ENCODE results near the gene ILRUN. TPM values are rescaled to one million over a fixed set of nuclear protein-coding genes. Genes with fewer than 3 reads are reported as not detected.
A peak's percentile ranks its signal among the peaks of the same experiment; 100 is the strongest.
"Not testable (repeated sequence)": the region's sequence is repeated elsewhere in the genome, so short reads cannot be mapped to it uniquely, and the experiment has no call there.

Gene ILRUN
- 100 to 1,000 TPM; 129 to 191 (median 176) TPM for total RNA-seq
- 100 to 1,000 TPM in 2 of 3 donors, 10 to 100 TPM in 1; 89.4 to 312 (median 131) TPM for polyA plus RNA-seq
- long read RNA-seq, donor 1, full-length matches to known transcripts = 59 of 127 reads
- long read RNA-seq, donor 1, partial matches to known transcripts = 16 of 127 reads
- long read RNA-seq, donor 1, other reads (novel, unspliced or antisense) = 52 of 127 reads
- long read RNA-seq, donor 2, full-length matches to known transcripts = 63 of 139 reads
- long read RNA-seq, donor 2, partial matches to known transcripts = 11 of 139 reads
- long read RNA-seq, donor 2, other reads (novel, unspliced or antisense) = 65 of 139 reads

DNA sequence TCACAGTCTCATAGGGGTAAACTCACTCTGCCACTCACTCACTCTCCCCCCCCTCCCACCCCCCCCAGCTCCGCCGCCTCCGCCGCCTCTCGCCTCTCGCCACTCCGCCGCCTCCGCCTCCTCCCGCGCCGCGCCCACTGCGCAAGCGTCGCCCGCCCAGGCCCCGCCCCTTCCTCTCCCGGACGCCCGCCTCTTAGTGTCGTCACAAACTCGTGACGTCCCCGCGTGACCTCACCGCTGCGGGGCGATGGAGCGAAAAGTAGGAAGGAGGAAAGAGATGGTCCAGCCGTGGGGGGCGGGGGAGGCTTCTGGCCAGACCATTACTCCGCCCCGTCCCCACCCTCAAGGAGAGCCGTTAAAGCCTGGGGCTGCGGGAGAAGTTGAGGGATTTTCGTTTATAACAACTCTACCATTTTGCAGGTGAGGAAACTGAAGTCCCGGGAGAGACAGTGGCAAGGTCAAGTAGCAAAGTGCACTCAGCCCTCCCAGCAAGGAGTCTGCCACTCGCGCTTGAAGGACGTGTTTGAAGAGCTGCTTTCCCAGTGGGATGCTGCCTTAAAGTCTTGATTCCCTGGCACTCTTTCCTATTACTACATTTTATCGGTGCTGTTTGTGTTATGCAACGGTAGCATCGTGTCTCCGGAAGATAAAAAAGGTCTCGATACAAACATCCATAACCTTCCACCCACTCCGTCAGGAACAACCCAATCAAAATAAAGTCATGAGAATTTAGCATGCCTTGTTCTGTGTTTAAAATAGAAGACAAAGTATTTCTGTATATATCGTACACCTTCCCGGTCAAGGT lies at the start of gene ILRUN:
Gene ILRUN, minus strand, starts transcription at position 29 of the 805 bp plus-strand sequence. CDS start 164 bp downstream, outside the sequence.
- Histone ChIP-seq H3K36me3 (ENCODE audit: insufficient read depth in 1 of 2, low read depth in 1 of 2) (no peaks in the 10 kb centered on the region), H3K4me1 (peaks cover 31% of the 10 kb centered on the region), H3K27ac (peak within 1 kb of the TSS; percentile 96), H3K9me3 (no peaks in the 10 kb centered on the region), H3K4me3 (peak within 1 kb of the TSS; percentile 99), H3K27me3 (ENCODE audit: insufficient read depth in 3 of 3, low read length in 2 of 3) (no peaks in the 10 kb centered on the region)
- intact Hi-C loops (cut with DNase I) = loop anchor here (2.0 to 10.0 kb wide), 7 partner anchors 35 to 758 kb away; partner anchors contain the start of genes SNRPC (in 2 of the 2) and FANCE (in 1 of the 2)
- ATAC-seq = peak; percentile 94 to 96 (median 94)
- DNase-seq = peak; percentile 96 to 98
- TF ChIP-seq, protein P1, sequence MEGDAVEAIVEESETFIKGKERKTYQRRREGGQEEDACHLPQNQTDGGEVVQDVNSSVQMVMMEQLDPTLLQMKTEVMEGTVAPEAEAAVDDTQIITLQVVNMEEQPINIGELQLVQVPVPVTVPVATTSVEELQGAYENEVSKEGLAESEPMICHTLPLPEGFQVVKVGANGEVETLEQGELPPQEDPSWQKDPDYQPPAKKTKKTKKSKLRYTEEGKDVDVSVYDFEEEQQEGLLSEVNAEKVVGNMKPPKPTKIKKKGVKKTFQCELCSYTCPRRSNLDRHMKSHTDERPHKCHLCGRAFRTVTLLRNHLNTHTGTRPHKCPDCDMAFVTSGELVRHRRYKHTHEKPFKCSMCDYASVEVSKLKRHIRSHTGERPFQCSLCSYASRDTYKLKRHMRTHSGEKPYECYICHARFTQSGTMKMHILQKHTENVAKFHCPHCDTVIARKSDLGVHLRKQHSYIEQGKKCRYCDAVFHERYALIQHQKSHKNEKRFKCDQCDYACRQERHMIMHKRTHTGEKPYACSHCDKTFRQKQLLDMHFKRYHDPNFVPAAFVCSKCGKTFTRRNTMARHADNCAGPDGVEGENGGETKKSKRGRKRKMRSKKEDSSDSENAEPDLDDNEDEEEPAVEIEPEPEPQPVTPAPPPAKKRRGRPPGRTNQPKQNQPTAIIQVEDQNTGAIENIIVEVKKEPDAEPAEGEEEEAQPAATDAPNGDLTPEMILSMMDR (IDR thresholded peaks at IDR 0.05) = no peak
- WGBS, 3 donors = 3 to 4% (median 3%) methylated on average over 32 to 48 of the region's 49 CpGs

DNA sequence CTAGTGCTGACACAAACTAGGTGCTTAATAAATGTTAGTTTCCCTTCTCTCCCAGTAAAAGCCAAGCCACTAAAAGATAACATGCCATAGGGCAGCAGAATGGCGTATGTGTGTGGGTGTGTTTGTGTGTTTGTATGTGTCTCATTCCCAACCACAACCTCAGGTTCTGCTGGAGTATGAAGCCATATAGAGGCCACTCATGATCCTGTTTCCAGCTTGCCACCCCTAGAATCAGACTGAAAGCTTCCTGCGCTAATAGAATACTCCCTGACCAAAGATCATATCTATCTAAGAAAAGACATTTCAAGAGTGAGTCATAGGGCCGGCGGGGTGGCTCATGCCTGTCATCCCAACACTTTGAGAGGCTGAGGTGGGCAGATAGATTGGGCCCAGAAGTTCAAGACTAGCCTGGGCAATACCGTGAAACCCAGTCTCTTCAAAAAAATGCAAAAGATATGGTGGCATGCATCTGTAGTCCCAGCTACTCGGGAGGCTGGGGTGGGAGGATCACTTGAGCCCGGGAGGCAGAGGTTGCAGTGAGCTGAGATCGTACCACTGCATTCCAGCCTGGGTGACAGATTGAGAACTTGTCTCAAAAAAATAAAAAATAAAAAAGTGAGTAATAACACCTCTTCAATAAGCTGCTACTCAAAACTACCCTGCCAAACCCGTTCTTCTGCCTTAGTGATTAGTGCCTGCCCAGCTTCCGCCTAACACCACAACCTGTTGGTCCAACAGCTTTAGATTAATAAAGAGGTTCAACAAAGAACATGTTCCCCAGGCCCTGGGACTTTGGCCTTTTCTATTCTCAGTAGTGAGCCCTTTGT lies 48.9 kb upstream of the ILRUN start:
- DNase-seq = no peak
- H3K4me1 ChIP-seq = no peaks in the 10 kb centered on the region
- WGBS, 3 donors = 83 to 88% (median 87%) methylated on average over 10 of the region's 10 CpGs
- intact Hi-C loops (cut with DNase I) = no loop called here
- no peaks in the 10 kb centered on the region for H3K27me3 ChIP-seq (ENCODE audit: insufficient read depth in 3 of 3, low read length in 2 of 3)
- no peak overlapping the region for H3K4me3 ChIP-seq
- TF ChIP-seq, protein P1 (IDR thresholded peaks at IDR 0.05) = no peak
- H3K9me3 ChIP-seq = no peaks in the 10 kb centered on the region
- H3K36me3 ChIP-seq (ENCODE audit: insufficient read depth in 1 of 2, low read depth in 1 of 2) = no peaks in the 10 kb centered on the region
- no peak overlapping the region for H3K27ac ChIP-seq
- ATAC-seq = no peak

DNA sequence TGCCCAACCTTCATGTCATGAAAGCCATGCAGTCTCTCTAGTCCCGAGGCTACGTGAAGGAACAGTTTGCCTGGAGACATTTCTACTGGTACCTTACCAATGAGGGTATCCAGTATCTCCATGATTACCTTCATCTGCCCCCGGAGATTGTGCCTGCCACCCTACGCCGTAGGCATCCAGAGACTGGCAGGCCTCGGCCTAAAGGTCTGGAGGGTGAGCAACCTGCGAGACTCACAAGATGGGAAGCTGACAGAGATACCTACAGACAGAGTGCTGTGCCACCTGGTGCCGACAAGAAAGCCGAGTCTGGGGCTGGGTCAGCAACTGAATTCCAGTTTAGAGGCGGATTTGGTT lies 47.7 kb upstream of the ILRUN start:
- DNase-seq; H3K4me1 ChIP-seq; H3K27me3 ChIP-seq (ENCODE audit: insufficient read depth in 3 of 3, low read length in 2 of 3); H3K9me3 ChIP-seq; ATAC-seq; H3K4me3 ChIP-seq; H3K27ac ChIP-seq; intact Hi-C loops (cut with DNase I); H3K36me3 ChIP-seq (ENCODE audit: insufficient read depth in 1 of 2, low read depth in 1 of 2): not testable (repeated sequence)
- 91 to 92% (median 92%) methylated on average over 10 of the region's 10 CpGs for WGBS, 3 donors

DNA sequence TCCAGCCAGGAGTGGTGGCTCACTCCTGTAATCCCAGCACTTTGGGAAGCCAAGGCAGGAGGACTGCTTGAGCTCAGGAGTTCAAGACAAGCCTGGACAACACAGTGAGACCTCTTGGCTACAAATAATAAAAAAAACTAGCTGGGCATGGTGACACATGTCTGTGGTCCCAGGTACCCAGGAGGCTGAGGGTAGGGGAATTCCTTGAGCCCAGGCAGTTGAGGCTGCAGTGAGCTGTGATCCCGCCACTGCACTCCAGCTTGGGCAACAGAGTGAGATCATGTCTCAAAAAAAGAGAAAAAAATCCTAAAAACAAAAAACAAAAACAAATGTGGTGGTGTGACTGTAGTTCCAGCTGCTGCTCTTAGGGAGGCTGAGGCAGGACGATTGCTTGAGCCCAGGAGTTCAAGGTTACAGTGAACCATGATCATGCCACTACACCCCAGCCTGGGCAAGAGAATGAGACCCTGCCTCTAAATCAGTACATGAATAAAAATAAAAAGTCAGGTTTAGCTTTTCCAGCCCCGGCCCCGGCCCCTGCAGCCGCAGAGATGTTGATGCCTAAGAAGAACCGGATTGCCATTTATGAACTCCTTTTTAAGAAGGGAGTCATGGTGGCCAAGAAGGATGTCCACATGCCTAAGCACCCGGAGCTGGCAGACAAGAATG lies 47.2 kb upstream of the ILRUN start:
- Histone ChIP-seq H3K27me3 (ENCODE audit: insufficient read depth in 3 of 3, low read length in 2 of 3) (no peaks in the 10 kb centered on the region), H3K4me3 (no peak overlapping the region), H3K27ac (no peak overlapping the region), H3K9me3 (no peaks in the 10 kb centered on the region), H3K36me3 (ENCODE audit: insufficient read depth in 1 of 2, low read depth in 1 of 2) (no peaks in the 10 kb centered on the region), H3K4me1 (no peaks in the 10 kb centered on the region)
- TF ChIP-seq, protein P1 (IDR thresholded peaks at IDR 0.05) = no peak
- 80 to 84% (median 82%) methylated on average over 7 of the region's 7 CpGs for WGBS, 3 donors
- intact Hi-C loops (cut with DNase I) = no loop called here
- ATAC-seq (no peak), DNase-seq (no peak)

Measured in psoas muscle (tissue), 8 donors.